Right ventricle myocardium inferior (tissue), 1 donor: ENCODE data around the gene TMEM94. TPM values are rescaled to one million over a fixed set of nuclear protein-coding genes. Genes with fewer than 3 reads are reported as not detected.
"Not testable (repeated sequence)": the region's sequence is repeated elsewhere in the genome, so short reads cannot be mapped to it uniquely, and the experiment has no call there.

Experiments used
- ATAC-seq: fragments of 200-7000 bp; cut with Tn5 transposase; one replicate; pipeline ENCODE4 v1.9.1; 2020; ENCODE audit warnings: mild to moderate bottlenecking, moderate library complexity
- DNase-seq: peaks from one replicate; pipeline ENCODE4 v3.0.0; 2021; ENCODE audit errors: missing footprints
- intact Hi-C: fragments of 100-400 bp; cut with DNase I; formaldehyde crosslinking; loops from one replicate; pipeline ENCODE4 v1.11.0; 2022
- total RNA-seq: library from RNA; stranded (reverse); fragmentation: NEBNext Ultra II Directional; extraction: Animal tissue kit (Norgen Biotek cat#: 25700); gene quantifications from one replicate; pipeline ENCODE4 v1.2.1, GENCODE V29; 2021
- donor health status: DM: no; HTN: yes; CAD: no; lungs with severe emphysema.

The TMEM94 gene
- total RNA-seq, 1 donor from 2014 or later, result 50.3 TPM

DNA sequence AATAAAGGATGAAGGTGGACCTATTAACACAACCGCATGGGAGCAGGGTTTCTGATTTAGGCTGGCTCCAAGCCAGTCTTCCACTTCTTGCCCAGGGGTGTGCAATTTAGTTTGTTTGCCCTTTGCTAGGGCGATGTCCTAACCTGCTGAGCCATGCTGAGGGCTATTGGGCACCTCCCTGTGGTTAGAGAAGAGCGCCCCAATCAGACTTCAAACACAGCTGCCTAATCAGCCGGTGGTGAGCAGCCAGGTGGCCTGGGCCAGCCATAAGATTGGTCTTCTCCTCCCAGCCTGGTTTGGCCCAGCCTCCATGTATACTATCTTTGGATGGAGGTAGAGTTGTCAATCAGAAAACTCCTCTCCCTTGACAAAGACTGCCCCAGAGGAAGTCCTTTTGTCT is 15.7 kb downstream of the TMEM94 start:
- intact Hi-C loops, result no loop called here
- DNase-seq (no peak), ATAC-seq (no peak)

DNA sequence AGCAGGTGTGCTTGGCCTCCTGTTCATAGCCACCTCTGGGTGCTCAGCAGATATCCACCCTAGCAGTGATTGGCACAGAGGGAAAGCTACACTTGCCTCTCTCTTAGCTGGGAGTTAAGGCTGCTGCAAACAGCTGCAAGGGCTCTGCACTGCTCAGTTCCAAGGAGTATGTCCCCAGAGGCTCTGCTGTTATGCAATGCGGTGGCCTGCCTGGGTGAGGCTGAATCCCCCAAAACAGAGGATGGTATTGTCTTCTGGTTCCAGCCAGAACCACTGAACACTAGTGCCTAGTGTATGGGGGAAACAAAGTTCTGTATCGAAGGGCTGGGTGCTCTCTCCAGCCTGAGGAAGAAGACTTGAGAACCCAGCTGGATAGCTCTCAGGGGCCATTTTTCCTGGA is 16.8 kb downstream of the TMEM94 start:
- no peak for DNase-seq
- intact Hi-C loops, result no loop called here

DNA sequence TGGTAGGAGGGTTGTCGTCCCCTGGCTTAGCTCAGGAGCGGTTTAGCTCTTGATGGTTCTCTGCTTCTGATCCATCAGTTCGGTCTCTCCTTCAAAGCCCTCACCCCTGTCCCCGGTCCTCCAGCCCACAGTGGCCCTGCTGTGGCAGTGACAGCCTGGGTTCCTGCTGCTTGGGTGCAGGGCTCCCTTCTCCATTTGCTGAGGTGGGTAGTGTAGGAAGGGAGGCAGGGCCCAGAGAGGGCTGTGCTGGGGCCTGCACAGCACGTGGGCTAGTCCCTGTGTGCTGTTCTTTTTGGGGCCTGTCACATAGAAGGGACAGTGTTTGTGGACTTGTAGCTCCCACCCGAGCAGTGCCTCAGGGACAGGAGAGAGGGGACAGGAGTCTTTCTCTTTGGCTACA is 18.3 kb downstream of the TMEM94 start:
- ATAC-seq, result no peak
- DNase-seq, result no peak
- intact Hi-C loops, result loop anchor here (5.0 kb wide), 1 partner anchor 43 kb away; the partner anchor contains the start of genes CASKIN2 and TSEN54

More for the DNA sequence above, 16.8 kb downstream of the TMEM94 start:
- peak; percentile 79 for ATAC-seq

DNA sequence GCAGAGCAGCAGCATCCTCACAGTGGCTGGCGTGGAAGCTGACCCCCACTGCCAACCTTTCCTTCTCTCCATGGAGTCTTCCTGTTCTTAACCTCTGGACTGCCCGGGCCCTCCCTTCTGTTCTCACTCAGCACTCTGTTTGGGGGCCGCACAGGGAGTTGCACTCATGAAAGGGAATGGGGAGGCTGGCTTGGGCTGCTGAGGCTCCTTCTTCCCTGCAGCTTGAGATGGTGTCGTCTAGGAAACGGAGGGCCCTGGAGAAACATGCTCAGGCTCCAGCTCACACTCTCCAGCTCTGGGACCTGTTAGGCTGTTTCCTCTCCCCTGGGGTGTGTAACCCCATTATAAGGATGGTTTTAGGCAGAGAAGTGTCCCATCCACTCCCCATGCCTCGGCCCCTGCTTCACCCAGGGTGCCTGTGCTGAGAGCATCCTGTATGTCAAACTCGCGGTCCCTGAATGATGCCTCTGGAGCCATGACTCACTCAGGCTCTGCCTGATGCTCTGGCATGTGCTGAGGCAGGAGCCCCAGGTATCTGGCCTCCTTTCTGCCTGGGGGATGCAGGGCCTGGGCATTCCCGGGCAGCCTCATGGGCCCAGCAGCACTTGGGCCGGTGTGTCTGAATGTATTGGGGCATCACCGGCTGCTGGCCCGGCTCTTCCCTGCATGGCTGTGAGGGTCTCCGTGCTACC is 18.9 kb downstream of the TMEM94 start:
- intact Hi-C loops, result loop anchor here (5.0 kb wide), 1 partner anchor 42 kb away; the partner anchor contains the start of genes CASKIN2 and TSEN54
- ATAC-seq, result peak; percentile 49
- no peak for DNase-seq

DNA sequence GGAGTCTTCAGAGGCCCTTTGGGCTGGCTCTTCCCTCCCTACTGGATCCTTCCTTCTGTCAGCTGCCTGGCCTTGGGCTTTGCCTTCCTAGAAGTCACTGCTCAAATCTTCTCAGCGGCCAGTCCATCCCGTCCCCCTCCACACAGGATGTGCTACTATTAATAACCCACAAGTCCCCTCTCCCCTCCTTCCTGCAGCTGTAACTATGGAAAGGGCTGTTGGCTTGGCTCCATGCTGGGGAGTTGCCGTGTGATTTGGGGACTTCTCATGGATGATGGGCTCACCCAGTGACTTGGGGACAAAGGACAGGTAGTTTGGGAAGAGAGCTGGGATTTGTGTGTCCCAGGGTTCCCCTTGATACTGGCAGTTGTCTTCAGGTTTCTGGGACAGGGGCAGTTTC is 19.4 kb downstream of the TMEM94 start:
- DNase-seq (no peak), ATAC-seq (peak; percentile 66)
- intact Hi-C loops, result loop anchor here (5.0 kb wide), 1 partner anchor 41 kb away; the partner anchor contains the start of genes CASKIN2 and TSEN54

DNA sequence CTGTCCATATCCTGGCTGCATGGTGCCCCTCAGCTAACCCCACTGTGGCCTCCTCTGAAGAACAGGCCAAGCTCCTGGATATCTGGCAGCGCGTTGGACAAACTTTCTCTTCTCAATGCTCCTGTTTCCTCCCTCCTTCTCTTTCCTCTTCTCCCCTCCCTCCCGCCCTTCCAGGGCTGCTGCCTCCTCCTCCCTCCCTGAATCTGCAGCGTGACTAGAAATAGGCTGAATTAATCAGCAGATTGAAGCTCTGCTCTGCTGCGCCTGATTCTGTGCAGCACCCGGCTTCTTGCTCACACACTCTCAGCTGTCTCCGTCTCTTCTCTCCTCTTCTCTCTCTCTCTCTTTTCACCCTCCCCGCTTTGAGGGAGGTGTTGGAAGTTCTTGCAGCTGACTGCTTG is 19.8 kb downstream of the TMEM94 start:
- ATAC-seq (peak; percentile 56), DNase-seq (no peak)
- intact Hi-C loops, result loop anchor here (5.0 kb wide), 1 partner anchor 41 kb away; the partner anchor contains the start of genes CASKIN2 and TSEN54

DNA sequence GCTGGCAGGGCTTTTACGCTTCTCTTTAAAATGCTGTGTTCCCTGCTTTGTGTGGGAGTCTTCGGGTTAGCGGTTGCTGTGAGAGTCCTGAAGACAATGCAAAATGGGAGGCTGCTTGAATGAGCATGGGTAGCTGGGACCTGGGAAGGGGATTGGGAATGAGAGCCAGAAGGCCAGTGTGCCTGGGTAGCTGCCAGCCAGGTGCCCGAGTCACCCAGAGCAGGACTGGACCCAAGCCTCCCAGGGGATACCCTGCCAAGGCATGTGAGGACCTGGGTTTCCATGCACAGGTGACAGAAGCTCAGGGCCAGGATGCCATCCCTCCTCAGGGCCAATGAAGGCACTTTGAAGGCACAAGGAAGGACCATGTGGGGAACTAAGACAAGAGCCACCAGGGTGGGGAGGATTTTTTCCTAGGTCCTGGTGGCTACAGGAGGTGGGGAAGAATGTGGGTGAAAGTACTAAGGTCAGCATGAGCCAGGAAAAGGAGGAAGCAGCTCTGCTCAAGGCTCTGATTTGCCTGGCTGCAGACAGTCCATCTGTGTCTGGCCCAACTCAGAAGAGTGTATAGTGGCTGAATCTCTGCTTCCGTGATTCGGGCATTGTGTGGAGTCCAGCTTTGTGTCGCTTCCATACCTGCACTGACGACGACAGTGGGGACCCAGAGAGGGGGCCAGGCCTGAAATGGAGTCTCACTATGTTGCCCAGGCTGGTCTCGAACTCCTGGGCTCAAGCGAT is 20.5 kb downstream of the TMEM94 start:
- intact Hi-C loops, result loop anchor here (5.0 kb wide), 1 partner anchor 40 kb away; the partner anchor contains the start of genes CASKIN2 and TSEN54
- no peak for DNase-seq
- peak; percentile 17 for ATAC-seq

DNA sequence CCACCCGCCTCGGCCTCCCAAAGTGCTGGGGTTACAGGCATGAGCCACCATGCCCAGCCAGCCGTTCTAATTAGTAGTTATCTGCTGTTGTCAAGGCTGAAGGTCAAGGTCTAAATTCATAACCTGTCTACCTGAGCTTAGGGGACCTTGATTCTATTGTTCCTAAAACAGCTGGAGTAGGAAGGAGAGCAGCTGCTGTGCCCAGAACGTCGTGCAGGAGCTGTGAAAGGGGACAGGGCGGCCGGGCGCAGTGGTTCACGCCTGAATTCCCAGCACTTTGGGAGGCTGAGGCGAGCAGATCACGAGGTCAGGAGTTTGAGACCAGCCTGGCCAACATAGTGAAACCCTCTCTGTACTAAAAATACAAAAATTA is 21.0 kb downstream of the TMEM94 start:
- ATAC-seq, DNase-seq: not testable (repeated sequence)
- intact Hi-C loops, result loop anchor here (5.0 kb wide), 1 partner anchor 40 kb away; the partner anchor contains the start of genes CASKIN2 and TSEN54

DNA sequence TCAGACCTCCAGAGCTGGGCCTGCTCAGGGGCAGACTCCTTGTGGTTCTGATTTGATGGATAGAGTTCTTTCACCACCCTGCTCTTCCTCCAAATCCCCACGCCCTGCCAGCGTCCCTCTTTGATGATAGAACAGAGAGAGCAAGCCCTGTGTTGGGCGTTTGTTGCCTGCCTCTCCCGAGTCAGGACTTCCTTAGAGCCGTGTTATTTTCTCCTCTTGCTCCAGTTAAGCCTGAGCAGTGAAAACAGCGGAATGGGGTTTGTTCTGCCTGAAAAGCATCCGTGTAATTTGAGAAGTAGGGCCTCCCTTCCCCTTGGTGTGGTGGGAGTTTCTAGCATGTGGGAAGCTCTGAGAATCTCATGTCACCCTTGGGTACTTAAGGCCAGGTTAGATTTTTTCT is 22.1 kb downstream of the TMEM94 start:
- intact Hi-C loops, result loop anchor here (5.0 kb wide), 1 partner anchor 39 kb away; the partner anchor contains the start of genes CASKIN2 and TSEN54
- ATAC-seq, result no peak

DNA sequence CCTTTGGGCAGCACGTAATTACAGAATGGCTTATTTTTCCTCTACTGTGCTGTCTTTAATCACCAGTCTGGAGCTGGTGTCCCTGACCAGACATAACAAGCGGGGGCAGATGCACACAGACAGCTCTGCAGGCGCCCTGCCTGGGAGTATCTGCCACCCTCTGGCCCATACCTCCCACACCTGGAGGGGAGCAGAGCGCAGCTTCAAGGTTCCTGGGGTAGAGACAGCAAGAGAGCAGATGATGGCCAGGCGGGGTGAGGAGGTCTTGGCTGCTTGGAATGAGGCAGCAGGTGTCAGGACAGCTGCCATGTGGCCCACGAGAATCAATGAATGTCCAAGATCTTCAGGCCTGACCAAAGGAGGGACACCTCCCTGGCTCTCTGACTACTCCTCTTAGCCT is 23.8 kb downstream of the TMEM94 start:
- intact Hi-C loops, result no loop called here
- no peak for ATAC-seq
- peak; percentile 35 for DNase-seq

More for the DNA sequence above, 22.1 kb downstream of the TMEM94 start:
- DNase-seq, result peak; percentile 44

DNA sequence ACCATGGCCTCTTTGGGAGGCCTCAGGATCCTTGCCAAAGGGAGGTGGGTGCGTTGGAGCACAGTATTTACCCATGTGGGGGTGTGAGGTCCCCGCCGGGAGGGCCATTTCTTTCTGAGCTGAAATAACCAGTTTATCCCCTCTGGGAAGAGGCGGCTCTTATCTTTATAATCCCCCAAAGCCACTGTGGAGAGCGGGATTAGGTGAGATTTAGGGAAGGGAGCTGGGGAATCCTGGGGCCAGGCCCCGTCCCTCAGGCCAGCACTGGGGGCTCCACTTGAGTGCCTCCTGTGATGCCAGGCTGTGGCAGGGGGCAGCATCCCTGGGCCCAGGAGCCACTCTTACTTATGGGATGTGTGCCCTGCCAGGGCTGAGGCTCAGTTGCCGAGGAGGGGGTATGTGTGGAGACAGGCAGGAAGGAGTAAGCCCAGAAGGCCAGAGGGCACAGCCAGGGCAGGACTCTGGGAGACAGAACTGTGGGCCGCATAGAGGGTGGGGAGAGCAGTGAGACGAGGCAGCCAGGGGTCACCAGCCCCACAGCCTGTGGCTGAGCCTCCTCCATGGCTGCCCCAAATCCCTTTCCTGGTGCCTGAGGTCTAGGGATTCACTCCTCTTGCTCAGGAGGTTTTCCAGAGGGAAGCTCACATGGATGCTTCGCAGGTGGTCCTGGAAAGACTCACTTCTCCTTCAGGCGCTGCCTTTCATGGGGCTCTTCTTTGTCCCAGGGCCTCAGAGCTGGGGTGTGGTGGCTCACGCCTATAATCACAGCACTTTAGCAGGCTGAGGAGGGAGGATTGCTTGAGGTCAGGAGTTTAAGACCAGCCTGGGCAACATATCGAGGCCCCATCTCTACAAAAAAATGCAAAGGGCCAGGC is 25.0 kb downstream of the TMEM94 start:
- DNase-seq, result peak; percentile 37
- intact Hi-C loops, result no loop called here
- no peak for ATAC-seq

DNA sequence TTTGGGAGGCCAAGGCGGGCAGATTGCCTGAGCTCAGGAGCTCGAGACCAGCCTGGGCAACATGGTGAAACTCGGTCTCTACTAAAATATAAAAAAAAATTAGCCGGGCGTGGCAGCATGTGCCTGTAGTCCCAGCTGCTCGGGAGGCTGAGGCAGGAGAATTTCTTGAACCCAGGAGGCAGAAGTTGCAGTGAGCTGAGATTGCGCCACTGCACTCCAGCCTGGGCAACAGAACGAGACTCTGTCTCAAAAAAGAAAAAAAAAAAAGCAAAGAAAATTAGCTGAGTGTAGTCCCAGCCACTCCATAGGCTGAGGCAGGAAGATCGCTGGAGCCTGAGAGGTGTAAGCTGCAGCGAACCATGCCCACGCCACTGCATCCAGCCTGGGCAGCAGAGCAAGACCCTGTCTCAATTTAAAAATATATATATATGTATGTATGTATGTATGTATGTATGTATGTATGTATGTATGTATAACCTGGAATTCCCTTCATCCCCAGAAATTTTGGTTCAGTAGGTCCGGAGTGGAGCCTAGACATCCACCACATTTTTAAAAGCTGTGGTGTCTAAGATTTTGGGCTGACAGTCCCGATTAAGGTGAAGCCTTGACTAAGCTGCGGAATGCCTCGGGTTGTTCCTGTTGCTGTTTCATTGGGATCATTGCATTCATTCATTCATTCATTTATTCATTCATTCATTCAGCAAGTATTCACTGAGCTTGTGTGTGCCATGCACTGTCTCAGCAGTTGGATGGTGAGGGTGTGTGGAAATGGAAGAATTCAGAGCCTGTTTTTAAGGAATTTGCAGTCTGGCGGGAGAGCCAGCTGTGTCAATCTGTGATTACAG is 25.9 kb downstream of the TMEM94 start:
- intact Hi-C loops, result no loop called here
- DNase-seq (no peak), ATAC-seq (no peak)

DNA sequence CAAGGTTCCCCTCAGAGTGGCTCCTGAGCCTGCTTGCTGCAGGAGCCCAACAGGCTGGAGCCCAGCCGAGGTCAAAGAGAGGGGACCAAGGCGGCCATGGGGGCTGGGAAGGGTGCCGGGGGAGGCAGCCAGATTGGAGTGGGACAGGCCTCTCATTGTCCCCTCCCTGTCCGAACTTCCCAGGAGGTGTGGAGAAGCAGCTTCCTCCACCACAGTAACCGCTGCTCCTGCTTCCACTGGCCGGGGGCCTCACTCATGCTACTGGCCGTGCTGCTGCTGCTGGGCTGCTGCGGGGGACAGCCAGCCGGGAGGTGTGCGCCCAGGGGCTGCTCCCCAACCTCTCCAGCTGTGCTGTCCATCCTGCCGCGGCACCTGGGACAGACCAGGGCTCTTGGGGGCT is 29.3 kb downstream of the TMEM94 start:
- peak; percentile 18 for ATAC-seq
- DNase-seq, result peak; percentile 68
- intact Hi-C loops, result no loop called here

DNA sequence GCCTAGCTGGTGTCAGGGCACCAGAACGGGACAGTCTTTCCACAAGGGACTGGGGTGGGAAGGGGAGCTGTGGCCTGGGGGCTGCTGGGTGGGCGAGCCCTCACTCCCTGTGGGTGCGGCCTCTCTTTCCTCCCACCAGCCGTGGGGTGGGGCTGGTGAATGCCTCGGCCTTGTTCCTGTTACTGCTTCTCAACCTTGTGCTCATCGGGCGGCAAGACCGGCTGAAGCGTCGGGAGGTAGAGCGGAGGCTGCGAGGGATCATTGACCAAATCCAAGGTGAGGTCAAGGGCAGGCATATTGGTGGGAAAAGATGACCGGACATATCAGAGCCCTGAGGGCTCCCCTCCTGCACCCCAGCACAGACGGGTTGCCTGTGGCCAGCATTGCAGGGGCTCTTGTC is 29.7 kb downstream of the TMEM94 start:
- intact Hi-C loops, result no loop called here
- peak; percentile 8 for DNase-seq
- ATAC-seq, result no peak

DNA sequence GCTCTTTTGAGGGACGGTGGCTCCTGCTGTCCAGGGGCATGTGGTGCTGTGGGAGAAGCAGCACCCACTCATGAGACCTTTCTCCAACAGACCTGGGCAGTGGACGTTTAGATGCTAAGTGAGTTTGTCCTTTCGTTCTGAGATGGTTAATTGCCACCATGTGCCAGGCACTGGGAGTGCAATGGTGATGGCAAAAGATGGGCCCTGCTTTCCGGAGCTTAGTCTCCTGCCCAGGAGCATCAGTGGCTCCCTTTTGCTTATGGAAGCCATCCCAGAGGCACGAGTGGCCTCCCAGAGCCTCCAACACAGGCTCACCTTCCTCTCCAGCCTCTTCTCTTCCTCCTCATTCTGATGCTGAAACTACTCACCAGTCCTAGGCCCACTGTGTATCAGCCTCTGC is 30.5 kb downstream of the TMEM94 start:
- DNase-seq, result peak; percentile 4
- no peak for ATAC-seq
- intact Hi-C loops, result no loop called here

DNA sequence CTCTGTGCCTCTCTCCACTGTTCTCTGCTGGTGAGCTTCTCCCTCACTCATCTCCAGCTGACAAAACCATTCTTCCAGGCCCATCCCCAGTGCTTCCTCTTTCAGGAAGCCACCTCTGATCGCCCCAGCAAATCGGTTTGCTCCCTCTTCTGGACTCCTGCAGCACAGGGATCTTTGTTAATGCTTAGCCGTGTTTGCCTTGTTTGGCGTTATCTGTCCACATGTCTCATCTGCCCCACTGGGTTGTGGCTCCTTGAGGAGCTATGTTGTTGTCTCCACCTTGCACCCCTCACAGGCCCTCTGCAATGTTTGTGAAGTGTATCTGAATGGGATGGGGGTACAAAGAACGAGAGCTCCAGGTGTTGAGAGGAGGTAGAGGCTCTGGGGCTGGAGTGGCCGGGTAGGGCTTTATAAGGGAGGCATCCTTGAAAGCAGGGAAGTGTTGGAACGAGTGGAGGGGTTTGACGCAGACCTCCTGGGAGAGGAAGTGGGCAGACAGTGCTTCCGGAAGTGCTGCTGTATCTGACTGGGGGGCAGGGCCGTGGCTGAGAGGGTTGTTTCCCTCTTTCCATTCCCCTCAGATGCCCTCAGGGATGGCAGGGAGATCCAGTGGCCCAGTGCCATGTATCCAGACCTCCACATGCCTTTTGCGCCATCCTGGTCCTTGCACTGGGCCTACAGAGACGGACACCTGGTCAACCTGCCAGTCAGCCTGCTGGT is 31.1 kb downstream of the TMEM94 start:
- ATAC-seq (peak; percentile 55), DNase-seq (peak; percentile 74)
- intact Hi-C loops, result no loop called here
